GM19193 (cell line): Measurements from ENCODE around the gene AGFG2.

Experiments
- POLR2A ChIP-seq: IDR thresholded peaks from 4 replicates; pipeline ENCODE4 v1.6.1; 2011; ENCODE audit not compliant: insufficient read depth, insufficient read length; ENCODE audit errors: extremely low read depth

The AGFG2 gene

DNA sequence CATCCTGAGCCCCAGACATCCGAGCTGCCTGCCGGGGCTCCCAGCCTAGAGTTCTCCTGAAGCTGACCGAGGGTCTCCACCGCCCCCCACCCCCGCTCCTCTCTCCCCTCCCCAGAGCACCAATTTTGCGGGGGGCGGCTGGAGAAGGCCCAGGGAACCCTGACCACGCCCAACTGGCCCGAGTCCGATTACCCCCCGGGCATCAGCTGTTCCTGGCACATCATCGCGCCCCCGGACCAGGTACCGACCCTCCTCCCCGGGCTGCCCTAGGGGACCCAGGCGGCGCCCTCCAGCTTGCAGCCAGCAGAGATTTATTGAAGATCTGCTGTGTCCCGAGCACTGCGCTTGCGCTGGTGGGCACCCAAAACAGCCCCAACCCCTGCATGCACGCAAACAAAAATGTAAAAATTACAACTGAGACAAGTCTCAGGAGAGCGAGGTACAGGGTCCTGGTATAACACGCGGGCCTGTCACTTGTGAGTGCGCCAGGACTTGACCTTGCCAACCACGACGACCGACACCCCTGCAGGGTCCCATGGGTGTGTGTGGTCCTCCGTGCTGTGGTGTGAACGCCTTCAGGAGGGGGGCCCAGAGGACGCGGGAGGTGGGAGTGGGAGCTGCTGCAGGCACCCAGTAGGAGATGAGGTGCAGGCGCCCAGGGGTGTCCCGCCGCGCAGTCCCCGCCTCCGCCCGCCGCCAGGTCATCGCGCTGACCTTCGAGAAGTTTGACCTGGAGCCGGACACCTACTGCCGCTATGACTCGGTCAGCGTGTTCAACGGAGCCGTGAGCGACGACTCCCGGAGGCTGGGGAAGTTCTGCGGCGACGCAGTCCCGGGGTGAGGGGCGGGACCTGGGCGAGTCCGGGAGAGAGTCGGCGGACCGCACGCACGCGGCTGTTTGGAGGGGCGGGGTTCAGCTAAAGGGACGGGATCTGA lies 66.2 kb downstream of the AGFG2 start:
- TF ChIP-seq POLR2A = no peak

DNA sequence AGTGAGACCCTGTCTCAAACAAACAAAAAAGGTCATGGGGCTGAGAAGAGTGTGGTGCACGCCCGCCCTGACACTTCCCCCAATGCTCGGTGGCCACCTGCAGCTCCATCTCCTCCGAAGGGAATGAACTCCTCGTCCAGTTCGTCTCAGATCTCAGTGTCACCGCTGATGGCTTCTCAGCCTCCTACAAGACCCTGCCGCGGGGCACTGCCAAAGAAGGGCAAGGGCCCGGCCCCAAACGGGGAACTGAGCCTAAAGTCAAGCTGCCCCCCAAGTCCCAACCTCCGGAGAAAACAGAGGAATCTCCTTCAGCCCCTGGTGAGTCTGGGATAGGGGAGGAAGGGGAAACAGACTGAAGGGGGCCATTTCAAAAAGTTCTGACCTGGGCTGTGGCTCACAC lies 67.3 kb downstream of the AGFG2 start:
- TF ChIP-seq POLR2A = no peak

DNA sequence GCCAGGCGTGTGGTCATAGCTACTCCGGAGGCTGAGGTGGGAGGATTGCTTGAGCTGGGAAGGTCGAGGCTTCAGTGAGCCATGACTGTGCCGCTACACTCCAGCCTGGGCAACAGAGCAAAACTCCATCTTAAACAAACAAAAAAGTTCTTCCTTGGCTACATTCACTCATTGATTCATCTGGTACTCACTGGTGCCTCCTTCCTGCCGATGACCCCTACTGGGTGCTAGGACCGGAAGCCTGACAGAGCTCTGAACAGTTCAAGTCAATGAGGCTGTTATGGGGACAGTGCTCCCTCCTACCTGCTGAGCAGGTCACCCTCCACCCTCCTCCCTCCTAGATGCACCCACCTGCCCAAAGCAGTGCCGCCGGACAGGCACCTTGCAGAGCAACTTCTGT lies 68.1 kb downstream of the AGFG2 start:
- TF ChIP-seq POLR2A = no peak

DNA sequence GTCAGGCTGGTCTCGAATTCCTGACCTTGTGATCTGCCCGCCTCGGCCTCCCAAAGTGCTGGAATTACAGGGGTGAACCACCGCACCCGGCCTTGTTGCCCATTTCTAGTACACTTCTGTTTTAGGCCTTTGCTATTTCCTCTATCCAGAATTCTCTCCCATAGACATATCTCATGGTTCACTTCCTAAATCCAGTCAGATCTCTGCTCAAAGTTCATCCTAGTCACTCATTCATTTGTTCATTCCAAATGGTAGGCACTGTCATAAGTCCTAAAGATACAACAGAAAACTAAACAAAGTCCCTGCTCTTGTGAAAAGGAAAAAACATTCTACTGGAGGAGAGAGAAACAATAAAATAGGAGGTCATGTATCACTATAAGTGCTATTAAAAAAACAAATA lies 71.0 kb downstream of the AGFG2 start:
- no peak for TF ChIP-seq POLR2A

DNA sequence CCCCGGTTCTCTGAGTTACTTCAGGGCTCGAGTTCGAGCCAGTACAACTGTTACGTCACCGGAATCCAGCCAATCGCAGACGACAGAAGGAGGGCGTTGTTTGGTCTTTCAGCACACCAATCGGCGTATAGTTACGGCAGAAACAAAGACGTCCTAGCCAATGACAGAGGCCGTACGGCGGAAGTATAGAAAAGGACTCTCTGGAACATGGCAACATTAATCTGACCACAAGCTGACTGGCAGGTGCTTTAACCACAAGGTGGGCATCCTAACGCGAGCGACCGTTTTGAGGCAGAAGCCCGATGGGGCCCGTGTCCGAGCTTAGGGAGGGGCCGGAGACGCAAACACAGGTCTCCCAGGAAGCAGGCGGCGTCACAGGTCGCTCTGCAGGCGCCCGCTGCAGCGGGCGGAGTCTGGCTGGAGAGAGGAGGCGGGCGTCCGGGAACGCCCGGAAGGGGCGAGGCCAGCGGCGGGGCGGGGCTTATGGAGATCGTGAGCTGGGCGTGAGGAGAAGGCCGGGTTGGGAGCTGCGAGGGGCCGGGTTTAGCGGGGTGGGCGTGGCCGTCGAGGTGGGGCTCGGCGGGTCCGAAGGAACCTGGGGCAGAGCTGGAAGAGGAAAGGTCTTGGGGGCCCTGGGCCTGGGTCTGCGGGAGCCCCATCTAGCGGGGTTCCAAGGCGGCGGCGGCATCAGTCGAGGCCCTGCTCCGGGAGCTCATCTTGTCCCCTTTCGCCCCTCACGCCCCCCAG lies 73.2 kb downstream of the AGFG2 start, which contains the start of gene MOSPD3:
Gene MOSPD3, plus strand, starts transcription at position 558 of the 747 bp plus-strand sequence. CDS start 252 bp downstream, outside the sequence.
- TF ChIP-seq POLR2A = peak; percentile 92

DNA sequence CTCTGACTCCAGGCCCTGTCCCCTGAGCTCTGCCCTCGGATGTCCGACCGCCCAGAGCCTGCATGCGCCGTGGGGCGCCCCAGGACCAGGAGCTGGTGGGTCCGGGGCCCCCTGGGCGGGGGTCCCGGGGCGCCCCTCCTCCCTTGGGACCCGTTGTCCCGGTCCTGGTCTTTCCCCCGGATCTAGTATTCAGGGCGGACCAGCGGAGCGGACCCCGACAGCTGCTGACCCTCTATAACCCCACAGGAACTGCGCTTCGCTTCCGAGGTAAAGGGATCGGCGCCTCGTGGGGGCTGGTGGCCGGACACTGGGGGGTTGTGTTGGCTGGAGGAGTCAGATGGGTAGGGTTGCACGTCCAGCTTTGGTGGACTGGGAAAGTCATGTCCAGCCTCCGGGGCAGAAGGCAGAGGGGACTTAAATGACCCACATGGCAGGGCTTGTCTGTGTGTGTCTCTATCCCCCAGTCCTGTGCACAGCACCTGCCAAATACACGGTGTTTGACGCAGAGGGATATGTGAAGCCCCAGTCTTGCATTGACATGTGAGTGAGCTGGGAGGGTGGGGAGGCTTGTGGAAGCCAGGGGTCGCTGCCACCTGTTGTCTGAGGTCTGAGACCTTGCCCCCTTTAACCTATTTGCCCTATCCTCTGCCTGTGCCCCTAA lies 73.9 kb downstream of the AGFG2 start:
- TF ChIP-seq POLR2A = no peak

DNA sequence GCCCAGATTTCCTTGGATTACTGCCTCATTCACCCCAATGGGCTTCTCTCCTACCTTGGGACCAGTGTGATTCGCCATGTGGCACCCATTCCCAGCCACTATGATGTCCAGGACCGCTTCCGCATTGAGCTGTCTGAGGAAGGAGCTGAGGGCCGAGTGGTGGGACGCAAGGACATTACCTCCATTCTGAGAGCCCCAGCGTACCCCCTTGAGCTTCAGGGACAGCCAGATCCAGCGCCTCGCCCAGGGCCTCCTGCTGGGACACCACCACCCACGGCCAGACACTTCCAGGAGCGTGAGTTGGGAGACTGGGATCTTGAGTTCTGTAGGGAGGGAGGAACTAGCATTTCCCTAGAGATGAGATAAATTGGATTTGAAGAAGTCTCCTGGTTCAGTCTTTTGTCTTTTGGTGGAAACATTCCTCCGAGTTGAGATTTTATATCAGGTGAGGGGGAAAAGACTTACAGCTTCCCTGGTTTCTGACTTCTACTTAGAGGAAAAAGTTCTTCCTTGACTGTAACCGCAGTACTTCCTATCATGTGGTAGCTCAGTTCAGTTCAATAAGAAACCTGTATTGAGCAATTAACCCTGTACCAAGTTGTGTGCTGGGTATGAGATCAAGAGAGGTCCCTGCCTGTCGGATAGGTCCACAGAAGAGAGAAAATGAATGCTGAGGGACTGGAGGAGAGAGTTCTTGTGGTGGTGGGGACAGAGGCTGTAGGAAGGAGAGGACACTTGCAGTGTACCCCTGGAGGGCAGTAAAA lies 74.6 kb downstream of the AGFG2 start:
- TF ChIP-seq POLR2A = no peak

DNA sequence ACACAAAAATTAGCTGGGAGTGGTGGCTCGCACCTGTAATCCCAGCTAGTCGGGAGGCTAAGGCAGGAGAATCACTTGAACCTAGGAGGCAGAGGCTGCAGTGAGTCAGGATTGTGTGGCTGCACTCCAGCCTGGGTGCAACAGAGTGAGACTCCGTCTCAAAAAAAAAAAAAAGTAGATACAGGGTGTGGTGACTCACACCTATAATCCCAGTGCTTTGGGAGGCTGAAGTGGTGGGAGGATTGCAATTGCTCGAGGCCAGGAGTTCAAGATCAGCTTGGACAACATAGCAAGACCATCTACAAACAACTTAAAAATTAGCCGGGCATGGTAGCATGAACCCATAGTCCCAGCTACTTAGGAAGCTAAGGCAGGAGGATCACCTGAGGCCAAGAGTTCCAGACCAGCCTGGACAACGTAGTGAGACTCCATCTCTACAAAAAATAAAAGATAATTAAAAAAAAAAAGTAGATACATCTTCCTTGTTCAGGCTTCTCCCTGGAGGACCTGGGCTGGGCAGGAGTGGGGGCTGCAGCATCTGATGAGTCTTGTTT lies 75.4 kb downstream of the AGFG2 start:
- no peak for TF ChIP-seq POLR2A
